Omental fat pad (tissue), 4 donors: ENCODE results near the gene SUPT4H1. TPM values are rescaled to one million over a fixed set of nuclear protein-coding genes. Genes with fewer than 3 reads are reported as not detected.

Experiments used
- ATAC-seq: fragments of 150-250 bp; one replicate; pipeline ENCODE4 v1.9.1; 2016; ENCODE audit warnings: mild to moderate bottlenecking, moderate library complexity; ENCODE audit not compliant: low FRiP score
- DNase-seq: peaks from one replicate; pipeline ENCODE4 v3.0.0-alpha.2; 2019; ENCODE audit warnings: low spot score
- total RNA-seq, 4 donors: library from RNA; depleted of rRNA; stranded (reverse); fragments of >200 nt; gene quantifications; one replicate each; pipeline ENCODE4 v1.1.0, GENCODE V29; 2016
- TF ChIP-seq, protein P1 (sequence below), 3 donors: fragments of 450-650 bp; IDR thresholded peaks; one replicate each; pipeline ENCODE4 v1.5.1; 2016 to 2017; ENCODE audit warnings: antibody characterized with exemption in 3 of 3, mild to moderate bottlenecking in 3 of 3, moderate library complexity in 2 of 3

The SUPT4H1 gene
- total RNA-seq, 4 donors from 2014 or later, result 42.1 to 49.2 (median 47.3) TPM

DNA sequence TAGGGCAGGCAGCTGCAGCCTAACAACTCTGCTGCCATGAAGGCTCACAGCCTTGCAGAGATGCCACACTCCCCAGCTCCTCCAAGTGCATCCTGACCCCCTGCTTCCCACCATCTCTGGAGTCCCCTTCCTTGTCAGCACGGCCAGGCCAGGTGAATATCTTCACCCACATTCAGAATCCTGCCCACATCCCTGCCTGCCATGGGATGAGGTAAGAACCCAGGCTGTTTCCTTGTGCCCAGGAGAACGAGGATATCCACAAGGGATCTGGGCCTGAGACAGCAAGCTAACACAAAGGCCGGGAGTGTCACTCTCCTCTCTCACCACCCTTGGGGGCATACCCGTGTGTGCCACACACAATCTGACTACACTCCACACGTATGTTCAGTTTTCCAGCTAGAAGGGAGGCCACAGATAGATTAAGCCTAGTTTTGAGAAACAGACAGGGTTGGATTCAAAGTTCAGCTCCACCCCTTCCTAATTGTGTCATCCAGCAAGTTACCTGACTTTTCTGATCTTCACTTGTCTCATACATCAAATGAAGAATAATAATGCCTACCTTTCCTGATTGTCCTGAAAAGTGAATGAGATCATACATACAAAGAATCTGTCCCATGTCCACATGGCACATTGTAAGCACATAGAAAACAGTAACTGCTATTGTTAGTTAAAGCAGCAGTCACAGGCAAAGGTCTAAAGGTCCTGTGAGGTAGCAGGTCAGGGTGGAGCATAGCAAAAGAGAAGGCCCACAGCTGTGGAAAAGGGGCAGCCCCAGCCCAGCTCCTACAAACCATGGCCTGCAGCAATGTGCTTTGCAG, 17.4 kb upstream of the SUPT4H1 start:
- DNase-seq (no peak), ATAC-seq (no peak)
- TF ChIP-seq, protein P1, sequence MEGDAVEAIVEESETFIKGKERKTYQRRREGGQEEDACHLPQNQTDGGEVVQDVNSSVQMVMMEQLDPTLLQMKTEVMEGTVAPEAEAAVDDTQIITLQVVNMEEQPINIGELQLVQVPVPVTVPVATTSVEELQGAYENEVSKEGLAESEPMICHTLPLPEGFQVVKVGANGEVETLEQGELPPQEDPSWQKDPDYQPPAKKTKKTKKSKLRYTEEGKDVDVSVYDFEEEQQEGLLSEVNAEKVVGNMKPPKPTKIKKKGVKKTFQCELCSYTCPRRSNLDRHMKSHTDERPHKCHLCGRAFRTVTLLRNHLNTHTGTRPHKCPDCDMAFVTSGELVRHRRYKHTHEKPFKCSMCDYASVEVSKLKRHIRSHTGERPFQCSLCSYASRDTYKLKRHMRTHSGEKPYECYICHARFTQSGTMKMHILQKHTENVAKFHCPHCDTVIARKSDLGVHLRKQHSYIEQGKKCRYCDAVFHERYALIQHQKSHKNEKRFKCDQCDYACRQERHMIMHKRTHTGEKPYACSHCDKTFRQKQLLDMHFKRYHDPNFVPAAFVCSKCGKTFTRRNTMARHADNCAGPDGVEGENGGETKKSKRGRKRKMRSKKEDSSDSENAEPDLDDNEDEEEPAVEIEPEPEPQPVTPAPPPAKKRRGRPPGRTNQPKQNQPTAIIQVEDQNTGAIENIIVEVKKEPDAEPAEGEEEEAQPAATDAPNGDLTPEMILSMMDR (IDR thresholded peaks at IDR 0.05), result no peak

DNA sequence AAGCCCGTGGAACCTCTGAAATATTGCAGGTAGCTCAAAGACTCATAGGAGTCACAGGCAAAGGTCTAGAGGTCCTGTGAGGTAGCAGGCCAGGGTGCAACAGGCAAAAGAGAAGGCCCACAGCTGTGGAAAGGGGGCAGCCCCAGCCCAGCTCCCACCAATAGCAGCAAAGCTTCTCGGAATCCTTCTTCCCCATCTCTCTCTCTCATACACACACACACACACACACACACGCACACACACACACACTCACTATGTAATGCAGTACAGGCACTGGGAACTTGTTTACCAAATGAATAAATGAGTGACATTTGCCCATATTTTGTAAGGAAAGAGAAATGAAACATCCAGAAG, 16.8 kb upstream of the SUPT4H1 start:
- TF ChIP-seq, protein P1 (IDR thresholded peaks at IDR 0.05), result no peak
- DNase-seq, result no peak
- ATAC-seq, result no peak

DNA sequence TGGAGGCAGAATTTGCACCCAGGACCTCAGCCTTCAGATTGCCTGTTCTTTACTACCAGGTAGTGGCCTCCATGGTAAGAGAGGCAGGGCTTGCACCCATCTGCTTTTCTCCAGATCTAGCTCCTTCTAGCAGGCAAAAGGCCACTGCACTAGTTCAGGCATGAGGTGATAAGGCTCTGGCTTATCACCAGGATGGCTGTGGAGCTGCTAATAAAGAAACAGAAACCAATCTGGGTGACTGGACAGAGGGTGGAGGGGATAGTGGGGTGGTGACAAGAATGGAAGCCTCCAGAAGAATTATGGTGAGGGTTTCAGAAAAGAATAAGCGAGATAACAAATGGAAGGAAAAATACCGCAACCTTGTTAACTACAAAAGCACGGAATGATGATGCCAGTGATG, 15.5 kb upstream of the SUPT4H1 start:
- TF ChIP-seq, protein P1 (IDR thresholded peaks at IDR 0.05), result no peak
- DNase-seq, result no peak
- ATAC-seq, result no peak

DNA sequence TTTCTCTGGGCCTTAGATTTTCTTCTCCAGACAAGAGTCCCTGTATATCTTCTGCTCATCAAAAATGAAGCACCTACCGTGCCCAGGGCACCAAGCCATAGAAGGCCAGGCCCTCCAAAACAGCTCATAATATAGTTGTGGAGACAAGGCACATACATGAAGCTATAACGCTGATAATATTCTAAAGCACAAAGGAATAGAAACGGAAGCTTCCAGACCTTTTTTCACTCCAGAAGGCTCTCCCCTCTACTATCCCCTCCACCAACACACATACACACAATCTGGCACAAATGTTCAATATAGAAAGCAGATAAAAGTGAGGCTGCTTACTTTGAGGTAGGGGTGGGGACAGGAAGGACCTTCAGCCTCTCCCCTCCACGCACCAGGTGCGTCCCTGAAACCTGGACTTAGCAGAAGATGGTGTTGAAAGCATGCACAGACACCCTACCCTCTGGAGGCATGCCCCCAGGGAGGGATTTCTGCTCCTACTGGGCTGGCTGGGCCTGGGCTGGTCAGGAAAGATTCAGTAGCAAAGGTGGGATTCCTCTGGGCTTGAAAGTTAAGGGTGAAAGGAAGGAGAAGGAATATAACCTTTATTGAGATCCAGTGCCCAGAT, 14.1 kb upstream of the SUPT4H1 start:
- ATAC-seq (no peak), DNase-seq (no peak)
- TF ChIP-seq, protein P1 (IDR thresholded peaks at IDR 0.05), result no peak

DNA sequence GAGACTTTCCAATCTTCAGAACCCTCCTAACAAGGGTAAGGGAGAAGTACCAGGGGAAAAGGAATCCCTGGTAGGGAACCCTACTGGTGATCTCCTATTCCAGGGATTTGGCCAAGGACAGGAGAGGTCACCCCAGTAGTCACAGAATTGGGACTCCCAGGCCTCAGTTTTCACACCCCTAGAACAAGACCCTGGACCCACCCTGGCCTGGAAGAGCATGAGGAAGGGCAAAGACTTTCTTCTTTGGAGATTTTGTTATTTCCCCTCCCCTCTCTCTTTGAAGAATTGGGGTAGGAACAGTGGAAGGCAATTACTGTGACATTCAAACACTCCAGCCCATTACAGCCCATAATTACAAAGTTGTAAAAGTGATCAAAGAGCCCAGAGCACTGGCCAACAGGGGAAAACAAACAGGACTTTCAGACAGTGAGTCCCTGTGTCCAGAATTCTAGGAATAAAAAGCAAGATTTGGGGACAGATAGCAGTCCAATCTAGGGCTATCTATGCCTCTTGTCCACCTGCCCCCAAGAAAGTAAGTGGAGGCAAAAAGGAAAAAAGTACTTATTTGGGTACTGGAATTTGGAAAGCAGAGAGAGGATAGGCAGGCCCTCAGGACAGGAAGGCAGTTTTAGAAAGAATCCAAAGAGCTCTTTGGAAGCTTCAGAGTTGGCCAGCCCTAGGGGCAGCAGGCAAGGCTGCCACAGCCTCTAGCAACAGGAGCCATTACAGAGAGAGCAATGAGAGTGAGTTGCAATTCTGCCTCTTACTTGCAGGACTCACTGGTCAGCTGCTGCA, 13.4 kb upstream of the SUPT4H1 start:
- DNase-seq, result no peak
- ATAC-seq, result no peak
- TF ChIP-seq, protein P1 (IDR thresholded peaks at IDR 0.05), result no peak

DNA sequence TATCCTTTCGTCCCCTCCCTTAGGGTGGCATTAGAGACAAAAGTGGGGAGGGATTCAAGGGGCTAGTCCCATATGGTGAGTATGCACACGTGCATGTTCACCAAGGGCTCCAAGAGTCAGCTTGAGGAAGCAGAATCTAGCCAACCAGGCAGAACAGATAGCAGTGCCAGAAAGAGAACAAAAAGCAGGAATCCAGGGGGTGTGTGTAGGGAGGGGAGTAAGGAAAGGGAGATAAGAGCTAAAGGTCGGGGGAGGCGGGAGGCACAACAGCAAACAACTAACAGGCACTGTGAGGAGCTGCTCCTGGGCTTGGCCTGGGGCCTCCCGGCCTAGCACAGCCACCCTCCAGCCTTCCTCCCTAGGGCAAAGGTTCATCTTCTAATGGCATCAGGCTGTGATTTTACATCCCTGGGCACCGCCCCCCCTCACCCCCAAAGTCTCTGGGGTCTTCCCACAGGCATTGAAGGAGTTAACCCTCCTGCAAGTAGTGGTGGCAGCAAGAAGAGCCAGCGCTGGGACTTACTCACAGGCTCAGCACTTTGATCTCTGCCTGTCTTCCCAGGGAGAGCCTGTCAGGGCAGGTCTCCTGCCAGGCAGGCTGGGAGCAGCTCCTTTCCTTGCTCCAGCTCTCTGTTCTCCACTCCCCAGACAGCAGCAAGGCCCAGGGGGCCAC, 12.4 kb upstream of the SUPT4H1 start:
- ATAC-seq (no peak), DNase-seq (no peak)
- TF ChIP-seq, protein P1 (IDR thresholded peaks at IDR 0.05), result no peak
